Renal cortex interstitium (tissue), 11 donors: Measurements from ENCODE around the gene CIAPIN1. TPM values are rescaled to one million over a fixed set of nuclear protein-coding genes. Genes with fewer than 3 reads are reported as not detected.
"Not testable (repeated sequence)": the region's sequence is repeated elsewhere in the genome, so short reads cannot be mapped to it uniquely, and the experiment has no call there.

Experiments used
- DNase-seq, 11 donors: peaks; one replicate each; pipeline ENCODE4 v3.0.0-alpha.2; 2013; ENCODE audit warnings: low read depth in 9 of 11, low spot score in 4 of 11; ENCODE audit errors: extremely low read depth in 1 of 11
- polyA plus RNA-seq, 3 donors: library from polyadenylated mRNA; unstranded; fragments of 120-200 nt; gene quantifications; one replicate each; pipeline ENCODE4 v1.2.1, GENCODE V29; 2013; ENCODE audit not compliant: insufficient read length in 3 of 3

CIAPIN1 gene
- polyA plus RNA-seq, 3 donors = 92.1 to 110 (median 95.7) TPM

DNA sequence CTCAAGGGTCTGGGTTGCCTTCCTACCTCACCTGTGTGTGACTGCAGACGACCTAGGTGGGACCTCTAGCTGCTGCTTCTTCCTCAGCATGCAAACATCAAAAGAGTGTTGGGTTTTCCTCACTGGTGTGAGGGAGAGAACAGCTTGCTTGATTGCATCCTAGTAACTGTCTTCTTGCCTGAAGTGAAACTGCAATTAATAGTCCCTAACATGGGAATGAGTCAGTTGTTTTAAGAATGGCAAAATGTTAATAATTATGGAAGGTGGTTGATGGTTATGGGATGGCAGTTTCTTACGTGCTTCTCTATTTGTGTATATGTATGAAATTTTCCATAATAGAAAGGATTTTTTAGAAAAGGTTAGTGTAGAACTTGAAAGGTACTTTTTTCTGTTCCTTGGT, 21.2 kb upstream of the CIAPIN1 start:
- DNase-seq = no peak

DNA sequence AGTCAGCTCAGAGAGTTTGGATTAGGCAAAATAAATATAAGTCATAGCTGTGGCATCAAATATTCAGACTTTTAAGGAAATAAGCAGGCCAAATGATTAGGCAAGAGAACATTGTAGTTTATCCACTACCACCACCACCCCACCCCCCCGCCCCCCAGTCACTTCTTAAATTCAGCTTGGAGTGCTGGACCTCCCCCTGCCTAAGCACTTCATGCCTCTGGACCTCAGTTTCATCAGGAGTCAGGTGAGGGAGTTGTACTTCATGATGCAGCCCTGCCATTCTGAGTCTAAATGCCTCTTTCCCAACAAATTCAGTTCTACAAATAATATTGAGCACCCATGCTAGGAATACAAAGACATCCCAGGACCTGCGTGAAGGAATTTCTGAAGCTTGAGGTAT, 17.3 kb upstream of the CIAPIN1 start:
- DNase-seq = no peak

DNA sequence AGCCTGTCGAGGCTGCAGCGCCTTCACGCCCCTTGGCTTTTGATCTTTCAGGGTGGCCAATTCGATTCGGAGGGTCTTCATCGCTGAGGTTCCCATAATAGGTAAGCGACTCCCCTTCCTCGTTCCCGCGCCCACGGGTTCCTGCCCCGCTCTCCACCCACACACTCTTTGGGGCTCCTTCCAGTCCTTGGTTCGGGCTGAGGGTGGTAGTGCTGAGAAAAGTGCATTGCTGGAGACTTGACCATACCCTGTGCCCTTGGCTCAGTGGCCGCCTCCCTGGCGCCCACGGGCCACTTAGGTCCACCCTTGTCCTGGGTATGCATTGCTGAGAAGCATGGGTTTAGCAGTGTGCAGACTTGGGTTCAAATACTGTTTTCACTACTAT, 15.8 kb upstream of the CIAPIN1 start:
- no peak for DNase-seq

DNA sequence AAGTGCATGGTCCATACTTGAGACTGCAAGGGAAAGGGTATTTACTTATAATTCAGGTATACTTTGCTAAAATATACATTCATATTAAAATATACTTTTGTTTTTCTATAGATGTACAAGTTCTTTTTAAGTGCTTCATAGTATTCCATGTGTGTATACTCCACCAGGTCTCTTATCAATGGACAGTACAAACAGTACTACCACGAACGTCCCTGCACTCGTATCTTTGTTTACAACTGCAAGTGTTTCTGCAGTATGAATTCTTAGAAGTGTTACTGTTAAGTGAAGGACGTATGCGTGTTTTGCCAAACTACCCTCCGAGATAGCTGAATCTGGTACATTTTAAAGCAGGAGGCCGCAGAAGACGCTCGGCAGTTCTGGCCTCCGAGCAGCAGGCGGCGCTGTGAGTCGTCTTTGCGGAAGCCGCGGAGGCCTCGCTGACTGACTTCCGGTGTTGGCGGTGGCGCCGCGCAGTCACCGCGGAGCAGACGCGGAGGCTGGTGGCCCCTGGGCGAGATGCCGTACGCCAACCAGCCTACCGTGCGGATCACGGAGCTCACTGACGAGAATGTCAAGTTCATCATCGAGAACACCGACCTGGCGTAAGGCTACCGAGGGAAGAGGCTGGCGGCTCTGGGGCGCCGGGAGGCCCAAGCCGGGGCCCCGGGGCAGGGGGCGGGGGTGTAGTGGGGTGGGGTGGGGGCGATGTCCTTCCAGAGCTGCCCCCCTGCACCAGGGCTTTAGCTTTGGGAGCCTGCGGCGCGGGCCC, 15.2 kb upstream of the CIAPIN1 start, which contains the start of gene POLR2C:
POLR2C (plus strand) TSS at position 471 of the 769 bp plus-strand sequence; CDS start at position 517, 46 bp downstream.
- DNase-seq = peak in 9 of 11 donors; percentile 59 to 83 (median 81)

DNA sequence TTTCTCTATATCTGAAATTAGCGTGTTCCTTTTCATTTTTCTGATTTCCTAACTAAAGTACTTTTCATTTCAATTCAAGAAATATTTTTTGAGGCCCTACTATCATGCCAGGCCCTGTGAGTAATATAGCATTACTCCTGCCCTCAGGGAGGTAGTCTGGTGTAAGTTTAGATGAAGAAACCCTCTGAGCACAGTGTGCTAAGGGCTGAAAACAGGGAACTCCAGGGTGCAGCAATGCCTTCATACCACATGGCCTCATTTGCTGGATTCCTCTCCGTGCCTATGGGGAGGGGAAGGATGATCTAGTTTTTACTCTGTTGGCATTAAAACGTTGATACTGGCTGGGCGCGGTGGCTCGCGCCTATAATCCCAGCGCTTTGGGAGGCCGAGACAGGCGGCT, 4.8 kb upstream of the CIAPIN1 start:
- DNase-seq = no peak

- peak in 4 of 11 donors; percentile 5 to 33 (median 19) for DNase-seq
Observed at GRCh38 chr16:57446531-57447185, 527 bp downstream of the CIAPIN1 start.

- no peak for DNase-seq
Observed at GRCh38 chr16:57445510-57445909, 1.7 kb downstream of the CIAPIN1 start.

DNA sequence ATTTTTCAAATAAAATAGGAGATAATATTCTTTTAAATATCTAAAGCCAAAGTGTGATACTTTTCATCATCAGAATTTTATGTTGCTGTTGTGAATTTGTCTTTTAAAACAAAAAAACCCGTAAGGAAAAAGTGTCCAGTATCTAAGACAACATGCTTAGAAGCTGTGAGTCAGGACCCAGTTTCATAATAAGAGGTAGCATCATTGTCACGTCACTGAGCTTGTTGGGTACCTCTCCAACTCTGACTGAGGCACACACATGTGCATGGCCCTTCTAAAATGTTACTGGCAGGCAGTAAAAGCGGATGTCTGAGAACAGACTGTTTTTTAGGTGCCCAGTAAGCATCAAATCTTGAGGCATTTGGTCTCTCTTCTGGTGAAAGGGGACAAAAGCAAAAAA, 2.5 kb downstream of the CIAPIN1 start:
- DNase-seq = no peak

DNA sequence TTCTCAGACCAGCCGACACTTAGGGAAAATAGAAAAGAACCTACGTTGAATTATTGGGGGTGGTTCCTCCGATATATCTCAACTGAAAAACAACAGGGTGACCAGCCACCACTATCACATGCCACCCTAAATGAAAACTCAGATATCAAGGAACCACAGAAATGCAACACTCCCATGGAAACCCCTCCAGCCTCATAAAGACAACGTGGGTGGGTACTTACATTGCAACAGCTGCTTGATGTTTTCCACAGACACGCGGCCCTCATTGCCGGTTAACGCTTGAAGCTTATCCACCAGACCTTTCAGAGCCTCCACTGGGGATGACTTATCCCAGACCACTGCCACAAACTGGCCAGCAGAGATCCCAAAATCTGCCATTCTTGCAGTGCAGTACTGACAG, 6.6 kb downstream of the CIAPIN1 start:
- DNase-seq = not testable (repeated sequence)

DNA sequence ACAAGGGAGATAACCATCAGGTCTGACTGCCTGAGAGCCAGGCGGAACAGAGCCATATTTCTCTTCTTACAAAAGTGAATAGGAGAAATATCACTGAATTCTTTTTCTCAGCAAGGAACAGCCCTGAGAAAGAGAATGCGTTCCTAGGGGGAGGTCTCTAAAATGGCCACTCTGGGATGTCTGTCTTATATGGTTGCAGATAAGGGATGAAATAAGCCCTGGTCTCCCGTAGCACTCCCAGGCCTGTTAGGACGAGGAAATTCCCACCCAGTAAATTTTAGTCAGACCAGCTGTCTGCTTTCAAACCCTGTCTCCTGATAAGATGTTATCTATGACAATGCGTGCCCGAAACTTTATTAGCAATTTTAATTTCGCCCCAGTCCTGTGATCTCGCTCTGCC, 7.2 kb downstream of the CIAPIN1 start:
- not testable (repeated sequence) for DNase-seq

GRCh38 chr16:57435838-57436237, 11.3 kb downstream of the CIAPIN1 start:
- no peak for DNase-seq

- no peak for DNase-seq
Observed at GRCh38 chr16:57434003-57434402, 13.2 kb downstream of the CIAPIN1 start.

DNA sequence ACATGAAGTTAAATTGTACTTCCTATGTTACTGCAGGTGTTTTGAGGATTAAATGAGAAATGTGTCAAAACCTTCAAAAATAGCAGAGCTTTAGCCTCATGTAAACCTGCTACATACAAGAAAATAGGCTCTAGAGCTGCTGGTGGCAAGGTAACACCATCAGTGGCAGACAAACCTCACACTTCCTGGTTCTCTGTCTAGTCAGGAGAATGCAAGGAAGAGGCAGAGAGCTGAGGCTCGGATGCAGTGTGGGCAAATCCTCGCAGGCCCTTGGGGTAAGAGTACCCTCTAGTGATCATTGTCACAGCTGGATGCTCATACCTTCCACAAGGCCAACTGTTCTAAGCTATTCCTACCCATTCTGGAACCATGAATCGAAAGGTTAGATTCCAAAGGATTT, 14.2 kb downstream of the CIAPIN1 start:
- no peak for DNase-seq

DNA sequence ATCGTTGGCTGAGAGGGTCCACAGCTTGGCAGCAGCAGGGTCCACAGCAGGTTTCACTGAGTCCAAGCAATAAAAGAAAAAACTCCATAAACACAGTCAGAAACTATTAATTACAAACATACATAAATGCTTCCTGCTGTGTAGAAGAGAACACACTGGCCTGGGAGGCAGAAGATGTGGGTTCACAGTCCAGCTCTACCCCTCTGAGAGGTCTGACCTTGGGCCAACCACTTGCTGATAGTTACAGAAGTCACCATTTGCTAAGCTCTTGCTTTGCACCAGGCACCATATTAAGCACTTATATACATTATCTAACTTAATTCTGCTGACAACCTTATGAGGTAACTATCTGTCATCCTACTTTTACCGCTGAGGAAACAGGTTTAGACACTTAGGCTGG, 14.7 kb downstream of the CIAPIN1 start:
- DNase-seq = no peak

GRCh38 chr16:57430955-57431354, 16.2 kb downstream of the CIAPIN1 start:
- DNase-seq = no peak

DNA sequence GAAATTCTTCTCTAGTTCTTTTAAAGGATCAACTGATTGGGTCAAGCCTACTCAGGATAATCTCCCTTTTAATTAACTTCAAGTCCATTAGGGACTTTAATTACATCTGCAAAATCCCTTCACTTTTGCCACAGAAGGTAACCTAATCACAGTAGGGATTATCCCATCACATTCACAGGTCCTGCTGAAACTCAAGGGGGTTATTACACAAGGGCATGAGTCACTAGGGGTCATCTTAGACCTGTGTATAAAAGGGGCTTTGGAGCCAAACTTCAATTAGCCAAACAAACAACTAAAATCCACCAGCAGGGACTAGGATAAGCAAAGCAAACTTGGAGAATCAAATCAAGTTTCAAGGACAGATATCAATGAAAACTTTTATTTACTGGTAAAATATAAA, 19.4 kb downstream of the CIAPIN1 start:
- DNase-seq = no peak

GRCh38 chr16:57427307-57427706, 19.9 kb downstream of the CIAPIN1 start:
- DNase-seq = no peak

GRCh38 chr16:57426356-57426755, 20.8 kb downstream of the CIAPIN1 start:
- no peak for DNase-seq

- no peak for DNase-seq
Observed at GRCh38 chr16:57424583-57424982, 22.6 kb downstream of the CIAPIN1 start.

- no peak for DNase-seq
Observed at GRCh38 chr16:57423152-57423551, 24.0 kb downstream of the CIAPIN1 start.
